ENCODE measurements around the gene ABCF1. TPM values are rescaled to one million over a fixed set of nuclear protein-coding genes. Genes with fewer than 3 reads are reported as not detected.

ABCF1 gene
- total RNA-seq, 4 donors from 2014 or later = 41.7 to 46.4 (median 45.0) TPM

DNA sequence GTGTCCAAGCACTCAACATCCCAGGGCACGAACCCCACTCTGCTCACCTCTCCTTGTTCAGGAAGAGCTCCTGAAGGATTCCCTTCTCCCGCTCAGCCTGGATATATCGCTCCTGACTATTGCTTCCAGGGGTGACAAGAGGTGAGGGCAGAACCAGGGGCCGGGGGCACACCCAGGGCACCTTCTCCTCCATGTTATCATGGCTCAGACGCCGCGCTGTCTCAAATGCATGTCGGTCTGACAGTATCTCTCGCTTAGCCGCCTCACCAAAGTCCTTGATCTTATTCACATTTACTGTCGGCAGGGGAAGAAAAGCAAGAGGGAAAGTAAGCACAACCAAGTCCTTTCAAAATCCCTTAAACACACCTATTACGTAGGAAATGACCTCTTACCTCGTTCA lies 32.7 kb downstream of the ABCF1 start:
- no peaks in the 10 kb centered on the region for H3K4me1 ChIP-seq
- WGBS = 93% methylated on average over 13 of the region's 13 CpGs
- H3K27ac ChIP-seq = no peak overlapping the region
- DNase-seq (ENCODE audit: low spot score in 2 of 2) = no peak
- no peaks in the 10 kb centered on the region for H3K27me3 ChIP-seq
- H3K9me3 ChIP-seq = no peaks in the 10 kb centered on the region
- no peak overlapping the region for H3K4me3 ChIP-seq
- H3K36me3 ChIP-seq = peaks cover 86% of the 10 kb centered on the region
- TF ChIP-seq EP300 (IDR thresholded peaks at IDR 0.05) = no peak
- no peak for TF ChIP-seq CTCF (IDR thresholded peaks at IDR 0.05)
- TF ChIP-seq POLR2A (IDR thresholded peaks at IDR 0.05) = no peak
- TF ChIP-seq POLR2AphosphoS5 (IDR thresholded peaks at IDR 0.05) = no peak

DNA sequence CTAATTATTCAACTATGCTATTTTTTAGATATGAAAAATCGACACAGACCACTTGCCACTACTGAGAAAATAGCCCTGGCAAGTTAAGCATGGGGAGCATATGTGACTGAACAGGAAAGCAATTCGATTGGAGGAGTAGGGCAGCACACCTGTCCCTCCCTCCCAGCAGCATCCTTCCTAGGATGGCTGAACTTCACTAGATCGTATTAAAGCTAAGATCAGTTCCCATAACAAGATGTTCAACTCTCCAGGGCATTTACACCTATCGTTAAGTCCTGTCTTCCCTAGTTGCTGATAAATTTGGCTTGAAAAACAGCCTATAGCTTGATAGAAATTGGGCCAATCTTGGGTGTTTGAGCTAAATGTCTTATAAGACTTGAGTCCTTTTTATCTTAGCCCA lies 38.8 kb downstream of the ABCF1 start:
- 82% methylated on average over 4 of the region's 4 CpGs for WGBS
- peaks cover 47% of the 10 kb centered on the region for H3K4me1 ChIP-seq
- no peak for DNase-seq (ENCODE audit: low spot score in 2 of 2)
- no peaks in the 10 kb centered on the region for H3K9me3 ChIP-seq
- H3K4me3 ChIP-seq = no peak overlapping the region
- no peaks in the 10 kb centered on the region for H3K27me3 ChIP-seq
- H3K36me3 ChIP-seq = peaks cover 42% of the 10 kb centered on the region
- no peak overlapping the region for H3K27ac ChIP-seq
- no peak for TF ChIP-seq POLR2AphosphoS5 (IDR thresholded peaks at IDR 0.05)
- TF ChIP-seq CTCF (IDR thresholded peaks at IDR 0.05) = no peak
- no peak for TF ChIP-seq POLR2A (IDR thresholded peaks at IDR 0.05)
- TF ChIP-seq EP300 (IDR thresholded peaks at IDR 0.05) = no peak

- TF ChIP-seq POLR2AphosphoS5 (IDR thresholded peaks at IDR 0.05) = no peak
- TF ChIP-seq CTCF (IDR thresholded peaks at IDR 0.05) = no peak
- TF ChIP-seq POLR2A (IDR thresholded peaks at IDR 0.05) = no peak
- no peak for TF ChIP-seq EP300 (IDR thresholded peaks at IDR 0.05)
- peaks cover 47% of the 10 kb centered on the region for H3K4me1 ChIP-seq
- no peaks in the 10 kb centered on the region for H3K27me3 ChIP-seq
- H3K36me3 ChIP-seq = peaks cover 32% of the 10 kb centered on the region
- no peak overlapping the region for H3K27ac ChIP-seq
- WGBS = 66% methylated on average over 9 of the region's 9 CpGs
- no peak overlapping the region for H3K4me3 ChIP-seq
- H3K9me3 ChIP-seq = no peaks in the 10 kb centered on the region
- DNase-seq (ENCODE audit: low spot score in 2 of 2) = no peak
Observed at GRCh38 chr6:30611150-30611855, 40.1 kb downstream of the ABCF1 start.

- Histone ChIP-seq H3K9me3 (no peaks in the 10 kb centered on the region), H3K36me3 (peaks cover 32% of the 10 kb centered on the region), H3K27me3 (no peaks in the 10 kb centered on the region), H3K4me1 (peaks cover 47% of the 10 kb centered on the region), H3K27ac (no peak overlapping the region), H3K4me3 (no peak overlapping the region)
- DNase-seq (ENCODE audit: low spot score in 2 of 2) = no peak
- TF ChIP-seq CTCF (IDR thresholded peaks at IDR 0.05) = no peak
- no peak for TF ChIP-seq POLR2AphosphoS5 (IDR thresholded peaks at IDR 0.05)
- TF ChIP-seq EP300 (IDR thresholded peaks at IDR 0.05) = no peak
- no peak for TF ChIP-seq POLR2A (IDR thresholded peaks at IDR 0.05)
- WGBS = 70% methylated on average over 2 of the region's 2 CpGs
Observed at GRCh38 chr6:30611856-30612194, 40.6 kb downstream of the ABCF1 start.

GRCh38 chr6:30612213-30612612 lies 41.0 kb downstream of the ABCF1 start:
- TF ChIP-seq POLR2A (IDR thresholded peaks at IDR 0.05) (no peak), EP300 (IDR thresholded peaks at IDR 0.05) (no peak), CTCF (IDR thresholded peaks at IDR 0.05) (no peak), POLR2AphosphoS5 (IDR thresholded peaks at IDR 0.05) (no peak)
- no peak for DNase-seq (ENCODE audit: low spot score in 2 of 2)
- Histone ChIP-seq H3K27me3 (no peaks in the 10 kb centered on the region), H3K36me3 (peaks cover 30% of the 10 kb centered on the region), H3K27ac (no peak overlapping the region), H3K4me1 (peaks cover 47% of the 10 kb centered on the region), H3K4me3 (no peak overlapping the region), H3K9me3 (no peaks in the 10 kb centered on the region)
- WGBS = 58% methylated on average over 1 of the region's 1 CpG

All from suprapubic skin (tissue), 4 donors.